NCI-H1930 (cell line): ENCODE results near the gene RHBDL1.
"Not testable (repeated sequence)": the region's sequence is repeated elsewhere in the genome, so short reads cannot be mapped to it uniquely, and the experiment has no call there.

Experiments
- DNase-seq, 2 experiments: peaks; one replicate each; lab custom pipeline; 2025; lab: John Stamatoyannopoulos, UW

Gene RHBDL1

GRCh38 chr16:706189-707061 is 31.0 kb downstream of the RHBDL1 start:
- no peak for DNase-seq

- DNase-seq: no peak
Measured at GRCh38 chr16:707062-707538, 31.6 kb downstream of the RHBDL1 start.

GRCh38 chr16:708019-708418 is 32.5 kb downstream of the RHBDL1 start:
- DNase-seq: no peak

- DNase-seq: no peak
Measured at GRCh38 chr16:708959-709358, 33.5 kb downstream of the RHBDL1 start.

- peak; percentile 93 to 96 for DNase-seq
Measured at GRCh38 chr16:709566-710499, 34.4 kb downstream of the RHBDL1 start.

GRCh38 chr16:710500-711075 is 35.1 kb downstream of the RHBDL1 start:
- no peak for DNase-seq

- DNase-seq: no peak
Measured at GRCh38 chr16:711084-711483, 35.6 kb downstream of the RHBDL1 start.

GRCh38 chr16:711548-712320 is 36.3 kb downstream of the RHBDL1 start:
- DNase-seq: peak; percentile 54 to 67

GRCh38 chr16:712740-713250 is 37.3 kb downstream of the RHBDL1 start:
- not testable (repeated sequence) for DNase-seq

GRCh38 chr16:714079-714478 is 38.6 kb downstream of the RHBDL1 start:
- DNase-seq: no peak

GRCh38 chr16:714558-715476 is 39.3 kb downstream of the RHBDL1 start, which contains the start of gene METRN:
Gene METRN (plus strand): TSS chr16:715118. CDS start chr16:715290, 172 bp downstream.
- peak; percentile 68 to 83 for DNase-seq

GRCh38 chr16:715477-716199 is 40.2 kb downstream of the RHBDL1 start:
- DNase-seq: peak in 1 of 2 experiments; percentile 40

GRCh38 chr16:716200-716568 is 40.7 kb downstream of the RHBDL1 start:
- DNase-seq: no peak

GRCh38 chr16:716768-717325 is 41.4 kb downstream of the RHBDL1 start:
- no peak for DNase-seq

- DNase-seq: no peak
Measured at GRCh38 chr16:717450-718245, 42.2 kb downstream of the RHBDL1 start.

GRCh38 chr16:718389-718788 is 42.9 kb downstream of the RHBDL1 start:
- DNase-seq: no peak

- no peak for DNase-seq
Measured at GRCh38 chr16:718922-719321, 43.5 kb downstream of the RHBDL1 start.

- no peak for DNase-seq
Measured at GRCh38 chr16:719815-720446, 44.5 kb downstream of the RHBDL1 start.
